K562 (cell line): ENCODE results near the gene RPL38. TPM values are rescaled to one million over a fixed set of nuclear protein-coding genes. Genes with fewer than 3 reads are reported as not detected.
A peak's percentile ranks its signal among the peaks of the same experiment; 100 is the strongest.

Experiments
- ATAC-seq: fragments of 200-7000 bp; cut with Tn5 transposase; 3 replicates; pipeline ENCODE4 v1.9.1; 2020; ENCODE audit warnings: moderate library complexity
- BruUV-seq: library from RNA; stranded (reverse); fragments of 400-500 nt; replicated peaks from 2 replicates; lab custom pipeline; 2021; lab: Mats Ljungman, UMichigan
- CTCF ChIA-PET: fragments of 300-600 bp; formaldehyde crosslinking; extraction: SDS; loops from one replicate; lab custom pipeline; 2021; ENCODE audit warnings: low intra/inter-chr PET ratio; lab: Yijun Ruan, JAX
- POLR2A ChIA-PET: fragments of 300-600, 350-650 bp; sonication (Branson Sonifier 250); formaldehyde crosslinking; extraction: SDS; loops from one replicate; lab custom pipeline; 2021; ENCODE audit warnings: antibody characterized with exemption, inconsistent platforms; lab: Yijun Ruan, JAX
- DNase-seq, 4 experiments: peaks; one replicate each; pipeline versions ENCODE4 v3.0.0 to v3.0.0-alpha.2; 2011 to 2018; ENCODE audit warnings: low spot score in 3 of 4, mixed read lengths in 3 of 4; ENCODE audit errors: extremely low read depth in 1 of 4
- FAIRE-seq: peaks from 2 replicates; lab custom pipeline; 2011; peaks lifted over from hg19 to GRCh38; lab: Jason Lieb, UNC
- H2AFZ ChIP-seq: 2 replicates; pipeline ENCODE4 v1.6.0; 2011; ENCODE audit warnings: low read depth, low read length, control low read depth, inconsistent platforms
- H3K27ac ChIP-seq: fragments of 200-600 bp; 3 replicates; pipeline ENCODE4 v1.8.0; 2011; ENCODE audit warnings: low read depth, mild to moderate bottlenecking, control low read depth, inconsistent platforms, low read length, moderate library complexity, mixed read lengths; ENCODE audit errors: extremely low read depth
- H3K27me3 ChIP-seq, 2 experiments: fragments of 300-600 bp in 1 of 2; 2 replicates in 1 of 2; 3 replicates in 1 of 2; pipeline versions ENCODE4 v1.6.0 to v1.8.0; 2011; ENCODE audit warnings: inconsistent platforms in 2 of 2, low read length in 2 of 2, mild to moderate bottlenecking in 1 of 2, mixed read lengths in 1 of 2, moderate library complexity in 1 of 2; ENCODE audit not compliant: control insufficient read depth in 2 of 2, insufficient read depth in 2 of 2
- H3K36me3 ChIP-seq: fragments of 300-600 bp; 3 replicates; pipeline ENCODE4 v1.8.0; 2011; ENCODE audit warnings: mild to moderate bottlenecking, low read length, inconsistent platforms; ENCODE audit not compliant: control insufficient read depth, insufficient read depth
- H3K4me1 ChIP-seq, 2 experiments: fragments of 200-600 bp in 1 of 2; replicated peaks in 1 of 2; 2 replicates in 1 of 2; 3 replicates in 1 of 2; pipeline versions ENCODE4 v1.5.1 to v1.8.0; 2011; ENCODE audit warnings: inconsistent platforms in 2 of 2, low read length in 2 of 2, mild to moderate bottlenecking in 1 of 2, mixed read lengths in 1 of 2, moderate library complexity in 1 of 2; ENCODE audit not compliant: control insufficient read depth in 2 of 2, insufficient read depth in 2 of 2
- H3K4me2 ChIP-seq: 2 replicates; pipeline ENCODE4 v1.6.1; 2011; ENCODE audit warnings: low read length, control low read depth, inconsistent platforms, mixed read lengths; ENCODE audit not compliant: insufficient read depth
- H3K4me3 ChIP-seq: fragments of 200-600 bp; sonication (generic), shearing (Covaris generic); 2 replicates; pipeline ENCODE4 v1.5.1; 2016; ENCODE audit warnings: control low read depth, inconsistent platforms
- H3K79me2 ChIP-seq: fragments of 200-600 bp; 3 replicates; pipeline ENCODE4 v1.8.0; 2011; ENCODE audit warnings: low read length, inconsistent platforms; ENCODE audit not compliant: control insufficient read depth, insufficient read depth
- H3K9ac ChIP-seq, 2 experiments: 2 replicates each; pipeline versions ENCODE4 v1.6.0 to v1.6.1; 2011; ENCODE audit warnings: low read depth in 2 of 2, low read length in 2 of 2, control low read depth in 1 of 2, inconsistent platforms in 1 of 2, mild to moderate bottlenecking in 1 of 2, mixed read lengths in 1 of 2; ENCODE audit not compliant: insufficient read depth in 1 of 2
- H3K9me1 ChIP-seq: one replicate; pipeline ENCODE4 v1.6.0; 2011; ENCODE audit warnings: inconsistent platforms, mild to moderate bottlenecking, low read length, moderate library complexity; ENCODE audit not compliant: control insufficient read depth, insufficient read depth
- H3K9me3 ChIP-seq: replicated peaks from 2 replicates; pipeline ENCODE4 v1.5.1; 2011; ENCODE audit warnings: low read depth, low read length, inconsistent platforms; ENCODE audit not compliant: control insufficient read depth, insufficient read depth
- H4K20me1 ChIP-seq: replicated peaks from 2 replicates; pipeline ENCODE4 v1.6.1; 2011; ENCODE audit warnings: low read length, inconsistent platforms, mixed read lengths; ENCODE audit not compliant: control insufficient read depth, insufficient read depth
- CBX8 ChIP-seq: fragments of 200-600 bp; sonication (generic); IDR thresholded peaks from 2 replicates; pipeline ENCODE4 v1.6.1; 2012; ENCODE audit warnings: borderline replicate concordance, mixed run types, low read depth, mild to moderate bottlenecking, moderate library complexity, mixed read lengths, low read length, control low read depth, inconsistent platforms; ENCODE audit not compliant: poor library complexity, severe bottlenecking; ENCODE audit errors: extremely low read depth
- CHD4 ChIP-seq: fragments of 200-600 bp; sonication (generic); IDR thresholded peaks from 3 replicates; pipeline ENCODE4 v1.6.1; 2012; ENCODE audit warnings: low read depth, mild to moderate bottlenecking, mixed read lengths, low read length, inconsistent platforms; ENCODE audit not compliant: insufficient read depth, insufficient replicate concordance, poor library complexity, severe bottlenecking
- DNMT1 ChIP-seq: fragments of 450-650 bp; IDR thresholded peaks from 2 replicates; pipeline ENCODE4 v1.6.1; 2016; ENCODE audit warnings: antibody characterized with exemption, mild to moderate bottlenecking
- EGR1 ChIP-seq: fragments of 450-650 bp; conservative IDR thresholded peaks from 2 replicates; pipeline ENCODE4 v1.6.1; 2017; ENCODE audit warnings: mild to moderate bottlenecking
- KLF13 ChIP-seq: fragments of 450-650 bp; IDR thresholded peaks from 2 replicates; pipeline ENCODE4 v1.6.1; 2016; ENCODE audit warnings: missing genetic modification characterization, low read depth, mild to moderate bottlenecking, missing compliant biosample characterization, moderate library complexity, borderline replicate concordance
- PBX2 ChIP-seq, 2 experiments: IDR thresholded peaks in 1 of 2; conservative IDR thresholded peaks in 1 of 2; 2 replicates each; pipeline ENCODE4 v1.6.1; 2016; ENCODE audit warnings: low read depth in 2 of 2, mild to moderate bottlenecking in 1 of 2, missing compliant biosample characterization in 1 of 2, missing genetic modification characterization in 1 of 2, moderate library complexity in 1 of 2
- STAG1 ChIP-seq: sonication (generic); formaldehyde crosslinking; IDR thresholded peaks from 2 replicates; pipeline ENCODE4 v1.5.0; 2020; ENCODE audit warnings: missing genetic modification reagents, borderline replicate concordance
- ZFP36 ChIP-seq: fragments of 150-350 bp; IDR thresholded peaks from 2 replicates; pipeline ENCODE4 v1.6.1; 2018; ENCODE audit warnings: low read length, low read depth; ENCODE audit not compliant: partially characterized antibody
- WGBS: fragments of 100-300 bp; shearing (Covaris generic); methylation state at CpG from one replicate; pipeline ENCODE4 v1.1.6; 2016; ENCODE audit warnings: low coverage, mixed read lengths; ENCODE audit not compliant: insufficient coverage; ENCODE audit errors: missing lambda C conversion rate; 5-methylcytosine and 5-hydroxymethylcytosine counted together
- in situ Hi-C: fragments of 300-500 bp; cut with MboI; formaldehyde crosslinking; loops from 4 replicates; pipeline ENCODE4 v1.15.0; 2018; ENCODE audit warnings: inconsistent platforms, mixed read lengths
- intact Hi-C: fragments of 100-400 bp; cut with micrococcal nuclease; formaldehyde crosslinking; loops from 2 replicates; pipeline ENCODE4 v1.14.2; 2022
- polyA plus RNA-seq, 8 experiments: library from polyadenylated mRNA; depleted of rRNA in 4 of 8; stranded (reverse) in 5 of 8; unstranded in 3 of 8; fragments of >200 nt; fragmentation: Nextera tagmentation in 2 of 8; fragmentation: Illumina TruSeq in 1 of 8; extraction: Ambion mirVana in 2 of 8; extraction: Trizol in 1 of 8; gene quantifications; 2 replicates each; pipeline versions ENCODE4 v1.2.1 to v1.2.3, GENCODE V29; 2011 to 2014; ENCODE audit warnings: inconsistent platforms in 1 of 8, missing spikeins in 1 of 8
- total RNA-seq, 7 experiments: library from RNA; depleted of rRNA in 6 of 7; stranded (reverse); fragments of >200 nt in 6 of 7; fragmentation: Illumina TruSeq in 2 of 7; extraction: Trizol in 2 of 7; gene quantifications; 2 replicates each; pipeline versions ENCODE4 v1.2.1 to v1.2.3, GENCODE V29; 2011 to 2021; ENCODE audit warnings: low replicate concordance in 1 of 7

RPL38 gene
- total and polyA plus RNA-seq, 9 of the 15 experiments (the other 6 are each of a cell fraction or from before 2014, with no cell fraction given): 1,224 to 3,864 (median 1,939) TPM

GRCh38 chr17:74198694-74199093 is 4.8 kb upstream of the RPL38 start (continued):
- TF ChIP-seq CBX8 (no peak), KLF13 (tag) (no peak), CHD4 (no peak), DNMT1 (no peak), ZFP36 (no peak), EGR1 (no peak)

GRCh38 chr17:74199306-74200092 is 4.0 kb upstream of the RPL38 start:
- intact Hi-C loops: loop anchor here (2.0 kb wide), 1 partner anchor 109 kb away; no protein-coding TSS in a partner anchor
- CTCF ChIA-PET: interaction anchor here (0.5 to 0.6 kb wide), 2 partner anchors 144 to 1640 kb away, joined by 3 to 5 read pairs; no protein-coding TSS in a partner anchor
- H3K9ac ChIP-seq: no peak overlapping the region; a peak in 1 of 4 replicates
- peak overlapping the region; percentile 69 for H2AFZ ChIP-seq
- H3K9me3 ChIP-seq: no peaks in the 10 kb centered on the region
- FAIRE-seq (peak; percentile 86), ATAC-seq (peak; percentile 87), DNase-seq (peak; percentile 77 to 82 (median 80))
- no TSS peak for BruUV-seq
- H3K79me2 ChIP-seq: peaks cover 11% of the 10 kb centered on the region
- peaks cover 0 to 14% of the 10 kb centered on the region in 2 experiments; a peak in 3 of 5 replicates for H3K4me1 ChIP-seq
- H3K27ac ChIP-seq: no peak overlapping the region
- in situ Hi-C loops: no loop called here
- H4K20me1 ChIP-seq: peaks cover 13% of the 10 kb centered on the region; the same call in 1 of the 2 replicates
- 14% methylated on average over 34 of the region's 35 CpGs for WGBS
- POLR2A ChIA-PET: interaction anchor here (0.5 to 1.8 kb wide), 5 partner anchors 9 to 327 kb away, joined by 3 to 5 read pairs (median 4); no protein-coding TSS in a partner anchor
- H3K4me2 ChIP-seq: peak overlapping the region; percentile 46
- H3K27me3 ChIP-seq: peaks cover 43 to 75% of the 10 kb centered on the region in 2 experiments
- H3K9me1 ChIP-seq: no peaks in the 10 kb centered on the region
- no peak overlapping the region; the same call in 1 of the 2 replicates for H3K4me3 ChIP-seq
- peaks cover 9% of the 10 kb centered on the region; the same call in 1 of the 3 replicates for H3K36me3 ChIP-seq
- no peak for TF ChIP-seq PBX2 (CRISPR knock-in tag; IDR thresholded peaks at IDR 0.05; ENCODE audit: low read depth)
- TF ChIP-seq PBX2 (tag; conservative IDR thresholded peaks at IDR 0.05; ENCODE audit: low read depth): peak; percentile 31; the same call in 1 of the 2 replicates
- TF ChIP-seq STAG1 (CRISPR knock-in tag): peak; percentile 46; the same call in 1 of the 2 replicates
